Pons (tissue), 1 donor: ENCODE results near the gene SLC2A4.

Experiments used
- DNase-seq: peaks from one replicate; pipeline ENCODE4 v3.0.0-alpha.2; 2016; ENCODE audit warnings: low spot score

The SLC2A4 gene

DNA sequence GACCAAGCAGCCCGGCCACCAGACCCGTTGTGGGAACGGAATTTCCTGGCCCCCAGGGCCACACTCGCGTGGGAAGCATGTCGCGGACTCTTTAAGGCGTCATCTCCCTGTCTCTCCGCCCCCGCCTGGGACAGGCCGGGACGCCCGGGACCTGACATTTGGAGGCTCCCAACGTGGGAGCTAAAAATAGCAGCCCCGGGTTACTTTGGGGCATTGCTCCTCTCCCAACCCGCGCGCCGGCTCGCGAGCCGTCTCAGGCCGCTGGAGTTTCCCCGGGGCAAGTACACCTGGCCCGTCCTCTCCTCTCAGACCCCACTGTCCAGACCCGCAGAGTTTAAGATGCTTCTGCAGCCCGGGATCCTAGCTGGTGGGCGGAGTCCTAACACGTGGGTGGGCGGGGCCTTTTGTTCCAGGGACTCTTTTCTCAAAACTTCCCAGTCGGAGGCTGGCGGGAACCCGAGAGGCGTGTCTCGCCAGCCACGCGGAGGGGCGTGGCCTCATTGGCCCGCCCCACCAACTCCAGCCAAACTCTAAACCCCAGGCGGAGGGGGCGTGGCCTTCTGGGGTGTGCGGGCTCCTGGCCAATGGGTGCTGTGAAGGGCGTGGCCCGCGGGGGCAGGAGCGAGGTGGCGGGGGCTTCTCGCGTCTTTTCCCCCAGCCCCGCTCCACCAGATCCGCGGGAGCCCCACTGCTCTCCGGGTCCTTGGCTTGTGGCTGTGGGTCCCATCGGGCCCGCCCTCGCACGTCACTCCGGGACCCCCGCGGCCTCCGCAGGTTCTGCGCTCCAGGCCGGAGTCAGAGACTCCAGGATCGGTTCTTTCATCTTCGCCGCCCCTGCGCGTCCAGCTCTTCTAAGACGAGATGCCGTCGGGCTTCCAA is at the start of gene SLC2A4:
Gene SLC2A4 (plus strand): TSS at position 645 of the 879 bp plus-strand sequence. CDS start 217 bp downstream, at position 862.
- peak; percentile 76 for DNase-seq

DNA sequence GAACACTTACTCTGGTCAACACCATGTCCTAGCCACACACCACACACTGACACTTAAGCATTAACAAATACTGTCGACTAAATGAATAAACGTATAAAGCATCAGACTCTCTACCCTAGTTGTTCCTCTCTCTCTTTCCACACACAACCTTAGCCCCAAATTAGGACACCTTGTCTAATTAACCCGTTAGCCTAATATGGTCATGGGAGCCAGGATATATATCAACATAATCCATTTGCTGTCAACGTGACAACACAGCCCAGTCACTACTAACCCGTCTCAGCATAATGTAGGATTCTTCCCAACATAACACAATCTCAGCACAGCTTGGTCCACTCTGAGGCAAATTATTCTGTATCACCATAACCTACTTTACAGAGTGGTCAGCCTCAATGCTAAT is 49.4 kb upstream of the SLC2A4 start:
- no peak for DNase-seq

DNA sequence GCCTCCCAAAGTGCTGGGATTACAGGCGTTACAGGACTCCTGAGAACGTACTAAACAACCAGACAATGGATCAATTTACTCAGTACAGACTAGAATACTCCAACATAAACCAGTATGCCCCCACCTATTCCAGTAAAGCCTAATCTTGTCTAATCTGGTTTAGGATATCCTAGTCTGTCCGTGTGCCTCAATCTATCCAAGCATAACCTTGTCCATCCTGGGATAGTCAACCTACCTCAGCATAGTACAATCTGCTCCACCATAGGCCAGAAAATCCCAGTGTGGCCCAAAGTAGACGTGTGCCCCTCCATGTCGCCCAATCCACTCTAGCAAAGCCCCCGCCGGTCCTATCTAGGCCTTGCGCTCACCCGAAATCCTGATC is 47.8 kb upstream of the SLC2A4 start:
- DNase-seq, result peak; percentile 33

DNA sequence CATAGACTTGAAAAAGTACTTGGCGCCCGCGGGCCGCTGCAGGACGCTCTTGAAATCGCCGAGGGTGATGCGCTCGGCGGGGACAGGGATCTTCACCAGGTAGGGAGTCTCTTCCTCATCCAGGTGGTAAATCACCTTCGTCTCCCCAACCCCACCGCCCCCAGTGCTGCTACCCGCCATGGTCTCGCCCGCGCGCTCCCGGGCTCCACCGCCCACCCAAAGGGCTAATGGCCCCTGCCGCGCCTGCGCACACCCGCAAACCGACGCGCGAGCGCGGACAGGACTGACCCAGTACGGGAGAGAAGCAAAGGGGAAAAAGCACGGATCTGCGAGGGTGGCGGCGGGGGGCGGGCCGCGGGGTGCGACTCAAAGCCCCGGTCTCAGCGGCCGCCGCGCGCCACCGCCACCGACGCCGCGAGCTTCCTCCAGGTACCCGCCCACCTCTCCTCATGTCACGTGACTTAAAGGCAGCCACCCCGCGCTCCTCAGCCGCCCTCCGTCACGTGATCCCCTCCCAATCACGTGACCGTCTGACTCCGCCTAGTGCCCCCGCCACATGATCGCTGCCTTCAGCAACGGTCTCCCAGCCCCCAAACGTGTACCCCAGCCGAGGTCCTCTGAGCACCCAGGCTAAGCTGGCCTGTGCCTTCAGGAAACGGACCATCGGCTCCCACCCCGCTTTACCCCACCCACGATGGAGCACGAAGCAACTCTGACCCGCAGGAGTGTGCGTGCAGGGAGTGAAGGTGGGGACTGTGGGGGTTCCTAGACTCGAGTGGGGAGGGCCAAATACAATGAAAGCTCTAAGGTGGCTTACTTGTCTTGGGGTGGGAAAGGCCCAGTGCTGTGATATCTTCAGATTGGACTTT is 47.2 kb upstream of the SLC2A4 start, which contains the start of gene DVL2:
Gene DVL2 (minus strand): TSS at position 435 of the 869 bp plus-strand sequence. CDS start 255 bp downstream, at position 180.
- DNase-seq, result peak; percentile 92

DNA sequence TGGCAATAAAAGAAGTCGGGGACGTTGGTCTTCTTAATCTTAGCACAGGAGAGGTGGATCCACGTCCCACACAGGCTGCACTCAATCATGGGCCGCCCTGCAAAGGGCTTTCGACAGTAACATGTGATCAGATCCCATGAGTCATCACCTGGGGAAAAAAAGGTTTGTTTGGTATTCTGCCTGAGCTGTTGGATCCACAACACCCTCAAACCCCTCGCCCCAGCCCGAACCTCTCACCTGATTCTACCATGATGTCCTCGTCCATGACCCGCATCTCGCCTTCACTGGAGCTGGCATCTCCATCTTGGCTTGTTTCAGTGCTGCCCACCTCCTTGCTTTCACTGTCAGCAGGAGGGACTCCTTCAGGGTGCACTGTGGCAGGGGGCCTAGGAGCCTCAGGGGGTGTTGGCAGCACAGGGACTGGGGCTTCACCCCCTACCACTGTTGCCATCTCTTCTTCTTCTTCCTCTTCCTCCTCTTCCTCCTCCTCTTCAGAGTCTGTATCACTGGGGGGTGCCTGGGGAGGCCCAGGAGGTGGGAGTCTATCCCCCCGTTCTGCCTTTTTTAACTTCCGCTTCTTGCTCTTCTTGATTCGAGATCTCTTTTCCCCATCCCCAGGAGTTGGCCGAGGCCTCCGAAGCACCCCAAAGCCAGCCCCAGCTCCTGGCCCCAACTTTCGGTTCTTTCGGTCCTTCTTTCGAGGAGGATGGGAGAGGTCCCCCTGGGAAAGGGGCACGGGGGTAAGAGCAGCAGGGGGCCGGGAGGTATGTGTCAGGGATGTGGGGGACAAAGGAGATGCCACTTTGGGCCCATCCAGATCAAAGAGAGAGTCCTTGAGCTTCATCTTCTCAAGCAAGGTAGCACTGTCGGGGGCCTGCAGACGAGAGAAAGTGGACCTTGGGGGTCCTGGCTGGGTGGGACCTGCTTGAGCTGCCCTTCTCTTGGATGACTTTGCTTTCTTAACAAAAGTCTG is 45.5 kb upstream of the SLC2A4 start:
- DNase-seq, result no peak

DNA sequence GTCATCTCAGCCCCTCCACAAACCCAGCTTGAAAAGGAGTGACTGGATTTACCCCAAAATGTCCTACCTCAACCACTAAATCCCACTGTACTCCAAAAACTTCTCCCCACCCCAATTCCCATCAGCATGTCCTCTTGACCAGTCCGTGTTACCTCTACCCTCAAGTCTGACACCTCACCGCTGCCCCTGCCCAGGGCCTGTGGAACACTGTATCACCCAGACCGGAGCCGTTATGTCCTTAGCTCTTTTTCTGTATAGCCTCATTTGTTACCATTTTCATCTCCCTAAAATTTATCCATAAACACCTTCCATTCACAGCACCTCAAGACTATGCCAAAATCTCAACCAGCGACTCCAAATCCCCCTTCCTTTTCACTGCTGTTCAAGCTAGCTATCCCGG is 44.7 kb upstream of the SLC2A4 start:
- peak; percentile 7 for DNase-seq

DNA sequence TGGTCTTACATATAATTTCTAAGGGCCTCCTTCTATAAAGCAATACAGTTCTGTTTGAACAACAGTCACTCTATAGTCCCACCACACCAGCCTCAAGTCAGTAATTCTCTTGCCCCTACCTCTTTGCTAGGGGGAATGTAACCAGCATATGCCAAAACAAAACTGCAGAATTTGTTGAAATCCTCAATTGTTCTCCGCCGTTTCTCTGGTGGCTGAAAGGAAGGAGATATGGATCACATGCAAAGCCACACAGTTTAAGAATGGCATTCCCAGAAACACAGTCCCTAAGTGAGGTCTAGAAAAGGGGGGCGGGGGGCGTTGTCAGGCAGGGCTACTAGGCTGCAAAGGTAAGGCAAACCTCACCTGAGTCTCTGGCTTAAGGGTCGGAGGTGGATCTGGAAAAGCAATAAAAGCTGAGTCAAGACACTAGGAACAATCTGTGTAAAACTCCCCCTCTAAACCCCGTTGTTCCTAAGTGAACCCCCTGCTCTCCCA is 44.2 kb upstream of the SLC2A4 start:
- DNase-seq, result peak; percentile 14

DNA sequence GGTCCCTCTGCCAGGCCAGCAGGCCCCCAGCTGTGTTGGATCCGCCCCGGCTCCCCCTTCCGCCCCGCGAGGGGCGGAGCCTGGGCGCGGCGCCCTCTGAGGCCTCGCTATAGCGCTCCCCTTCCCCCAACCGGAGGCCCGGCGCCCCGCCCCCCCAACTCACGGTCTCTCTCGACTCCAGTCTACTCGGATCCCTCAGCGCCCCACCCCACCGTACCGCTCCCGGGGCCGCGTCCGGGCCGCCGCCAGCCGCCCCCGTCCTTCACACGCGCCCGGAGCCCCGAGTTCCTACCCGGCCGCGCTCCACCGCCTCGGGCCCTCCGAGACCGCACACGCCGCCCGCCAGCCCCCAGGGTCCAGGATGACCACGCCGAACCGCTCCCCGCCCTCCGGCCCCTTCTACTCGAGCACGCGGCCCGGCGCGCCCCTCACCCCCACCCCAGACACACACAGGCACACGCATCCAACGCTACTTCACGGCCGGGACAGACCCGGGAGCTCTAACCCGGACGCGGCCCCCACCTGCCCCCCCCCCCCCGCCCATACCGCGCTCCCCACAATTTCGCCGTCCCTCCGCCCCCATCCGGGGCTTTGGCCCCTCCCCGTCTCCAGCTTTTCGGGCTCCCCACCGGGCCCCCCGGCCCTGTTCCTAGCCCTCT is 43.6 kb upstream of the SLC2A4 start:
- peak; percentile 51 for DNase-seq

DNA sequence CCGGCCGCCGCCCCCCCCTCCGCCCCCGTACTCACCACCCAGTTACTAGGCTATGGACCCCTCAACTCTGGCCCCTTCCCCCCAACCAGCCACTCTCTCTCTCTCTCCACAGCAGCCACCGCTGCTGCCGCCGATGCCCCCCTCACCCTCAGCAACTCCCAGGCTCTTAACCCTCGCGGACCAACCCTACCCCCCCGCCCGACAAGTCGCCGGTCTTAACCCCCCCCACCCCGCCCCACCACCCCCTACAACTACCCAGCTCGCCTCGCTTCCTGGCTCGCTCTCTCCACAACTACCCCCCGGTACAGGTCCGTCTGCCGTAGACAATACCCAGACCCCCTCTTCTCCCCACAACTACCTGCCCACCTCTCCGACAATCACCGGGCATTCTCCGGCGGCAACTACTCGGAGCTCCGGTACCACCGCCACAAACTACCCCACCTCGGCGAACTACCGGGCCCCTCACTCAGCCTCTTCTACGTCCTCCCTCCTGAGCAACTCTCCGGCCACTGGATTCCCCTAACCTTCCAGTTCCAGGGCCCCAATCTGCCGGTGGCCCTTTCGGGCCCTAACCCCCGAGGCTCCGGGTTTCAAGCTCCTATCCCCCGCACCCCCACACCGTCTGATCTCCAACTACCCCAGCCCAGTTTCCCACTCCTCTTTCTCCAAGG is 43.0 kb upstream of the SLC2A4 start:
- peak; percentile 14 for DNase-seq

DNA sequence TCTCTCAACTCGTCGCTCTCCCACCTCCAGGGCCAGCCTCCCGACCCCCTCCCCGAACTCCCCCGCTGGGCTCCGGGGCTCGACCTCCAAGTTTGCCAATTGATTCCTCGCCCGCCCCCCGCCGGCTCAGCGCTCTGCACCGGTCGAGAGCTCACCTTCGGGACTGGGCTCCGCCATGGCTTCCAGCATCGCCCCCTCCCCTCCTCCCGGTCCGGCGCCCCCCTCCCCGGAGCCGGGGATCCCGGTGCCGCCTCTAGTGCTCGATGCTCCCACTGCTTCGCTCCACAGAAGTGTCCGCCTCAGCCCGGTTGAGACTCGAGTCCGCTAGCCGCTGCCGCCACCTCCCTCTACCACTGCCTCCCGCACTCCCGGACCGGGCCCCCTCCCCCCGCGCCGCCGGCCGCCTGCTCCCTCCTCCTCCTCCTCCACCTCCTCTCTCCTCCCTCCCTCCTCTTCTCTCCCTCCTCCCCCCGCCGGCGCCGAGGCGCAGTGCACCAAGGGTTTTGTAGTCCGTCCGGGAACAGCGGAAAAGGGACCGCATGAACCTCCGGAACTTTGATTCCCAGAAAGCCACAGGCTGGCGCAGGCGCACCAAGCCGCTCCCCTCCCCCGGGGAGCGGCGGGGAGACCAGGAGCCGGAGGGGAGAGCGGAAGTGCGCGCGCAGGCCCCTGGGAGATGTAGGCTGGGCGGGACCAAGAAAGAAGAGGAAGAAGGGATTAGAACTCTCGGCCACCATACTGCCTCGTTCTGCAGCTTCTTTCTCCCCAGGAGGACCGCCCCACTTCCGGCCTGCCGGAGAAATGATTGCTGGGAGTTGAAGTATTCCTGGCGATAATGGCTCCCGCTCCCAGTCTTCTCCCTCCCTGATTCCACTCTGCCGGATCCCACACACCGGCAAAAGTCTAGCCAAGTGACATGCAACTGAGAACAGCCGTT is 42.2 kb upstream of the SLC2A4 start, which contains the start of gene PHF23:
Gene PHF23 (minus strand): TSS at position 367 of the 937 bp plus-strand sequence. CDS start 178 bp downstream, at position 189.
- peak; percentile 100 for DNase-seq

DNA sequence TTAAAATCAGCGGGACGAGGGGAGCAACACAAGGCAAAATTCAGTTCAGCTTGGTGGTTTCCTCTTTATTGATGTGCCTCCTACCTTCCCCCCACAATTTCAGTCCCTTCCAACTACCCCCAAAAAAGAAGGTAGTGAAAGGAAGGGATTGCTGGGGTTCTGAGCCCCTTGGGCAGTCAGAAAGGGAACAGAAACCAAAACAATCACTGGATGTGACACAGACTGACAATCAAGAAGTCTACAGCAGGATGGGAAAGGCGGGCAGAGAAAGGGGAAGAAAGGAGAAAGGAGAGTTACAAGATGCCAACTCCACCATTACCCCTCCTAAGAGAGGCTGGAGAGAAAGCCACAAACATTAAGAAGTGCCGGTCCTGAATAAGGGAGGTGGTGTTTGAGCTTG is 41.1 kb upstream of the SLC2A4 start:
- DNase-seq, result peak; percentile 83

DNA sequence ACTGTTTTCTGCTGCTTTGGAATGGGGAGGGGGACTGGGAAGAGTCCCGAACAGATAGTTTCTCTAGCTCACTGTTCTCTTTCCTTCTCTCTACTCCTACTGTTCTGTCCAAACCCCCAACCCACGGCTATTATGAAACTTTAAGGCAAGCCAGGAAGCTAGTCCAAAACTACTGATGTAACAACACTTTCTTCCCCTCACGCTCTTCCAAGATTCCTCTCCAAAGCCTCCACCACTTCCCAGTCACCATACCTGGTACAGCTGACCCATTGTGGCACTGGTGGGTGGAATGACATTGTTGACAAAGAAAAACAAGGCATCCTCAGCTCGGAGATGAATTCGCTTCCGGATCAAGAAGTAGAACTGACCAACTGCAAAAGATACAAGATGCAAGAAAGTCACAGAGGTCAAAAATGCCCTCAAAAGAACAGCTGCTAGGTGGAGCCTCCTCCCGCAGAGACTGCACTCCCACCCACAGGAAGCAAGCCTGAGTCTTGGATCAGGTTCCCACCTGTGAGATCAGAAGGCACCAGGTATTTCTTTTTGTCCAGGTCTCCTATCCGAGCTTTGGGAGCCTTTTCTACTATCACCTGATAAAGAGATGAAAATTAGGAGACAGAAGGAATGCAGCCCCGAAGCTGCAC is 40.3 kb upstream of the SLC2A4 start:
- peak; percentile 21 for DNase-seq

DNA sequence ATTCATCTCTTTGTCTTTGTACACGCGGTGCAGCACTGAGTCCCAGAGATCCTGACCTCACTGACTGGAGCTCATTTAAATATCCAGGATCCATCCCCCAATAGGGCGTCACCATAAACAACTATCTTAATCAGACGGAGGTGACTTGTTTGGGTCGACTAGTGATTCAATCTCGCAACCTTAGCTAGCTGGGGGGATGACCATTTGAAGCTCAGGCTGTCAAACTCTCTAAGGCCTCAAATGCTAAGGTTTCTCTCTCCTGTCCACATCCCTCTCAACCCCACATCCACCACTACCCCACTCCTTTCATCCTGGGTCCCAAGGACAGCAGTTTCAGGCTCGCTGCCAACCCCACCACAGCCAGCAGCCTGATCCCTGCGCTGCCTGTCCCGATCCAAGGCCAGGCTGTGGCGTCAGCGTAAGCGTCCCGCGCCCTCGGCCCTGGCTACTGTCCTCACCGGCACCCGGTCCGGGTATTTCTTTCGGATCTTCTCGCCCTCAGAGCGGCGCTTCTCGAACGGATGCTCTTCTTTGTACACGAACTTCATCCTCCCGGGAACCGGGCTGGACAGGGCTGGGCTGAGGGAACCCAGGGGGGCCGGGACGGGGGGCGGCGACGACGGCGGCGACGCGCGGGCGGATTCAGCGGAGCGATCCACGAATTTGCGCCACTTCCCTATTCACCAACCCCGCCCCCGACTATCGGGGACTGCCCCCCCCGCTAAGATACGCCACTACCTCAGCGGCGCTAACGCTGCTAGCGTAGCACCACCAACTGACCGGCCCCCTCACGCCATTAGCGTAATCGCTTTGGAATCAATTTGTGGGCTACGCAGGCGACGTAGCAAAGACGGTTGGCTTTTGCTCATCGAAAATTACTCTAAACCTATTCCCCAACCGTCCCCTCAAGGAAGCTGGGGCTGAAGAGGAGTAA is 39.5 kb upstream of the SLC2A4 start, which contains the start of gene GABARAP:
Gene GABARAP (minus strand): TSS at position 667 of the 934 bp plus-strand sequence. CDS start 119 bp downstream, at position 548.
- peak; percentile 94 for DNase-seq

DNA sequence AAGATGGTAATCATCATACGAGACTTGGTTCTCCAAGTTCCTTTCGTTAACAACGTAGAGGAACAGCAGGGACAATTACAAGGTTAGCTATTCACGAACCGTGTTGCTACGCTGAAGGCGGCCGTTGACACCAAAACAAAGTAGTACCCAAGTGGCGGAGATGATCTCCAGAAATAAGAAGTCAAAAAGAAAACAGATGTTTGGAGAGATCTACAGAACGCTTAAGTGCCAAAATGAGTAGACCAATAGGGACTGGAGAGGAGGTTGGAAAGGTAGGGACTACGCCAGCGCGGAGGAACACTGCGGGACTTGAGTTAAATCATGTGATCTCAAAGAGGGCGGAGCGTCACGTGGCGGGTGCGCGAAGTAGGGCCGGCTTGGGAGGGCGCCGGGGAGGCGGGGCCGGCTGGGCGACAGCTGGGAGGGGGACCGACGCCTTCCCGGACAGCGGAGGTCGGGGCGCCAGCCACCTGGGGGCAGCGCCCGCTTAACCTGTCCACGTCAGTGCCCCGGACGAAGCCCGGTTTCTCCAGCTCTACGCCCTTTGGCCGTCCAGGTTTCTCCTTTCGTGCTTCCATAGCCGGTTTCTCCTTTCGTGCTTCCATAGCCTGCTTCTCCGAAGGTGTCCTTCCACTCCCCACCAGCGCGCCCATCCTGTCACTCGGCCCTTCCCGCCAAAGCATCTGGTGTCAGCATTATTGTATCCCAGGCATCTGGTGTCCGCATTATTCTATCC is 38.6 kb upstream of the SLC2A4 start:
- peak; percentile 94 for DNase-seq

DNA sequence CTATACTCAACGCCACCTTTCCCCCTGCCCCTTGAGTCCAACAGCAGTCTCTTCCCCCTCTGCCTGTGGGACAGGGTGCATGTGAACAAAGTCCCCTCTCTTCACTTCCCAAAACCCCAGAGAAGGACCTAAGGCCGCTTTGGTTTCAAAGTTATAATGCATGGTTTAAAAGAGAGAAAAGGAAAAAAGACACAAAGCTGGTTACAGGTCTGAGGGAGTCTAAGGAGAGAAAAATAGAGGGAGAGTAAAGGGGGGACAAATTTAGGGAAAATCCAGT is 38.1 kb upstream of the SLC2A4 start:
- DNase-seq, result no peak

DNA sequence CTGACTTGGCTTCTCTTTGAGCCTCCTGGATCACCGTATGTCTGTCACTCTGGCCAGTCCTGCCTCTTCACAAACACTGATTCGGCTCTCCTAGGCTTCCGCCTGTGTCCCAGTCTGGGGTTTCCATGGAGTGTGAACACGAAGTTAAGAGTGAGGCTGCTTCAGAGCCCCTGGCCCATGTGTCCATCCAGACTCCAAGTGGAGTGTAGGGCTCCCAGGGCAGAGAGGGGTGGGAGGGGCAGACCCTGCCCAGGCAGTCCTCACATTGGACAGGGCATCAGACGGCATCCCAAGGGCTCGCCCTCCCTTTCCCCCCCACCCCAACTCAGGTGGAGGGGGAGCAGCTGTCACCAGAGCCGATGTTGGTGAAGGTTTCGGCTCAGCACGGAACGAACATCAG is 37.7 kb upstream of the SLC2A4 start:
- DNase-seq, result peak; percentile 19

DNA sequence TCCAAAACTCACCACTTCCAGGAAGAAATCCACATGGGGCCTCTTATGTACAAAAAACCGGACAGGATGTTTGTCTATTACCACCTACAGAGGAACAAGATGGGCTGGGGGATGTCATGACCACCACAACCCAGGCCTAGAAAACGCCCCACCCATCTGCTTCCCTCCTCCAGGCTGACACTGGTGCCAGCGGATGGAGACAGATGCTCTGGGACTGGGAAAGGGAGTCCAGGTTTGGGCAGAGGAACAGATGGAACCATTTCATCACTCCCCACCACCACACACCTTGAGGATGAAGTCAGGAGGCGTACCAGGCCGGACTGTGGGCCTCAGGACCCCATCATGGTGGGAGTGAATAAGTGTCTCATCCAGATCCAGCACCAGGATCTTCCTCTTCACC is 34.7 kb upstream of the SLC2A4 start:
- no peak for DNase-seq
